Measurements from ENCODE around the gene MARF1. TPM values are rescaled to one million over a fixed set of nuclear protein-coding genes. Genes with fewer than 3 reads are reported as not detected.

MARF1 gene
- total RNA-seq, 2 donors from 2014 or later: 53.0 to 71.6 TPM

DNA sequence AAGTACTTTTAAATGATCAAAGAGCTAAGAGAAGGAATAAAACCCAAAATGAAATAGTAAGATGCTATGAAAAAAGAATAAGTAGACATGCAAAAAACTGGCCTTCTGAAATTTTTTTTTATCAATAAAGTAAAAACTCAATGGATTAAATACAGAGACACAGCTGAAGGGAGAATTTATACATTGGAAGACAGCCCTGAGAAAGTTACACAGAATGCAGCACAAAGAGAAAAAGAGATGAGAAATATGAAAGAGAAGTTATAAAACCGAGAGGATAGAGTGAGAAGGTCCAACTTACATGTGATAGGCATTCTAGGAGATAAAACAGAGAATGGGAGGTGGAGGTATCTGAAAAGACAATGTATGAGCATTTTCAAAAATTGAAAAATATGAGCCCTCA is 57.0 kb downstream of the MARF1 start:
- TF ChIP-seq, protein P1, sequence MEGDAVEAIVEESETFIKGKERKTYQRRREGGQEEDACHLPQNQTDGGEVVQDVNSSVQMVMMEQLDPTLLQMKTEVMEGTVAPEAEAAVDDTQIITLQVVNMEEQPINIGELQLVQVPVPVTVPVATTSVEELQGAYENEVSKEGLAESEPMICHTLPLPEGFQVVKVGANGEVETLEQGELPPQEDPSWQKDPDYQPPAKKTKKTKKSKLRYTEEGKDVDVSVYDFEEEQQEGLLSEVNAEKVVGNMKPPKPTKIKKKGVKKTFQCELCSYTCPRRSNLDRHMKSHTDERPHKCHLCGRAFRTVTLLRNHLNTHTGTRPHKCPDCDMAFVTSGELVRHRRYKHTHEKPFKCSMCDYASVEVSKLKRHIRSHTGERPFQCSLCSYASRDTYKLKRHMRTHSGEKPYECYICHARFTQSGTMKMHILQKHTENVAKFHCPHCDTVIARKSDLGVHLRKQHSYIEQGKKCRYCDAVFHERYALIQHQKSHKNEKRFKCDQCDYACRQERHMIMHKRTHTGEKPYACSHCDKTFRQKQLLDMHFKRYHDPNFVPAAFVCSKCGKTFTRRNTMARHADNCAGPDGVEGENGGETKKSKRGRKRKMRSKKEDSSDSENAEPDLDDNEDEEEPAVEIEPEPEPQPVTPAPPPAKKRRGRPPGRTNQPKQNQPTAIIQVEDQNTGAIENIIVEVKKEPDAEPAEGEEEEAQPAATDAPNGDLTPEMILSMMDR (IDR thresholded peaks at IDR 0.05): no peak
- Histone ChIP-seq H3K9me3 (no peaks in the 10 kb centered on the region), H3K4me1 (no peaks in the 10 kb centered on the region), H3K27ac (no peak overlapping the region), H3K27me3 (no peaks in the 10 kb centered on the region), H3K9ac (ENCODE audit: low read depth in 2 of 2, low read length in 2 of 2) (no peak overlapping the region), H3K36me3 (no peaks in the 10 kb centered on the region), H3K4me3 (no peak overlapping the region)
- no peak for DNase-seq
- intact Hi-C loops (cut with DNase I): no loop called here

DNA sequence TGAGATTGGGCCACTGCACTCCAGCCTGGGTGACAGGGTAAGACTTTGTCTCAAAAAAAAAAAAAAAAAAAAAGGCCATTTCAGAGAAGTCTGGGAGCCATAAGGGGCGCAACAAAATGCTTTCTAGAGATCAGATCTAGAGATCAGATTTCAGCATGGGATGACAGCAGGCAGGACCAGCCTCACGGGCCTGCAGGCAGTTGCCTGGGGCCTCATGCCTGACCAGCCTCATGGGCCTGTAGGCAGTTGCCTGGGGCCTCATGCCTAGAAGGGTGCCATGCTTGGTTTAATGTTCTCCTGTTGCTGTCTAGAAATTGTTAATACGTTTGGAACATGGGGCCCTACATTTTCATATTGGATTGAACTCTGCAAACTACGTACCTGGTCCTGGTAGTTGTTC is 59.4 kb downstream of the MARF1 start:
- Histone ChIP-seq H3K9me3 (no peaks in the 10 kb centered on the region), H3K27ac (no peak overlapping the region), H3K27me3 (no peaks in the 10 kb centered on the region), H3K4me3 (no peak overlapping the region), H3K36me3 (no peaks in the 10 kb centered on the region), H3K4me1 (no peaks in the 10 kb centered on the region), H3K9ac (ENCODE audit: low read depth in 2 of 2, low read length in 2 of 2) (no peak overlapping the region)
- no peak for DNase-seq
- TF ChIP-seq, protein P1 (IDR thresholded peaks at IDR 0.05): no peak
- intact Hi-C loops (cut with DNase I): no loop called here

DNA sequence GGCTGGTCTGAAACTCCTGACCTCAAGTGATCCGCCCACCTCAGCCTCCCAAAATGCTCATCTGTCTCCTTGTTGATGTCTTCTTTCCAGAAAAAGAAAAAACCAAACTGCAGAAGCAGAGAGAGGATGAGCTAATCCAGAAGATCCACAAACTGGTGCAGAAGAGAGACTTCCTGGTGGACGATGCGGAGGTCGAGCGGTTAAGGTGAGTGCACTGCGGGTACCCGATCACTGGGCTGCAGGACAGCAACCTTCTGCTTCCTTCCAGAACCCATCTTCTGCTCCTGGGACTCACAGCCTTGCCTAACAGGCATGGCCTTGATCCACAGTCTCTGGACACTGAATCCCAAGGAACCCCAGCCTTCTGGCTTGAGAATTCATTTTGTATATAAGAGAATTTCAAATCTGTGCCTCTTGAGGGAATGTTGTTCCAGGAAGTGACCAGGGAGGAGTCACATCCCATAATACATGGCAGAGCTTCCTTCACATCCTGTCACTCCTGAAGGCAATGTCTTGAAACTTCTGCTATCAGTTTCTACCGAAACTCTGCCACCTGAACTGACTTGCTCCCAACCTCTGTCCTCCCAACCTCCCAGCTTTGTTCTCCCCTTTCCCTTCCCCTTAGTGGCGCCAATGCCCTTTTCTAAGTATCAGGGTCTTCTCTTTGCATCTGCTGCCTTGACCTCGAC is 61.7 kb downstream of the MARF1 start:
- Histone ChIP-seq H3K36me3 (no peaks in the 10 kb centered on the region), H3K4me1 (peaks cover 3% of the 10 kb centered on the region), H3K4me3 (no peak overlapping the region), H3K9ac (ENCODE audit: low read depth in 2 of 2, low read length in 2 of 2) (no peak overlapping the region), H3K9me3 (no peaks in the 10 kb centered on the region), H3K27ac (peak overlapping the region; percentile 17), H3K27me3 (no peaks in the 10 kb centered on the region)
- DNase-seq: no peak
- TF ChIP-seq, protein P1 (IDR thresholded peaks at IDR 0.05): no peak
- intact Hi-C loops (cut with DNase I): no loop called here

DNA sequence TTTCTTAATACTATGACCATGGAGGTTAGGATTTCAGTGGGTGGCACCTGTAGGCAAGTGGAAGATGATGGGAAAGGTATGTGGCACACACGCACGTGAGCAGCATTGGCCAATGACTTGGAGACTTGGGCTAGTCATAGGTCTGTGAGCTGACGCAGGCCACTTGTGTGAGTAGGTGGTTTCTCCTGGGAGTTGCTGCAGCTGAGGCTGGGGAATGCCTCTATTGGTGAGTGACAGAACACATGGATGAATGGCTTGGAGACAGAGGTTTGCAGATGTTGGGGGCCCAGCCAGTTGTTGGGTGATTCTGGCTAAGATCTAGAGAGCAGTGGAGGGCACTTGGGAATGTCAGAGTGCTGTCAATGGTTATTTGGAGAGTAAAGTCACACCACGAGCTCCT is 64.1 kb downstream of the MARF1 start:
- H3K36me3 ChIP-seq: no peaks in the 10 kb centered on the region
- DNase-seq: no peak
- H3K4me1 ChIP-seq: peaks cover 3% of the 10 kb centered on the region
- intact Hi-C loops (cut with DNase I): no loop called here
- no peak overlapping the region for H3K4me3 ChIP-seq
- no peak overlapping the region for H3K9ac ChIP-seq (ENCODE audit: low read depth in 2 of 2, low read length in 2 of 2)
- no peaks in the 10 kb centered on the region for H3K9me3 ChIP-seq
- H3K27me3 ChIP-seq: no peaks in the 10 kb centered on the region
- TF ChIP-seq, protein P1 (IDR thresholded peaks at IDR 0.05): no peak
- no peak overlapping the region for H3K27ac ChIP-seq

DNA sequence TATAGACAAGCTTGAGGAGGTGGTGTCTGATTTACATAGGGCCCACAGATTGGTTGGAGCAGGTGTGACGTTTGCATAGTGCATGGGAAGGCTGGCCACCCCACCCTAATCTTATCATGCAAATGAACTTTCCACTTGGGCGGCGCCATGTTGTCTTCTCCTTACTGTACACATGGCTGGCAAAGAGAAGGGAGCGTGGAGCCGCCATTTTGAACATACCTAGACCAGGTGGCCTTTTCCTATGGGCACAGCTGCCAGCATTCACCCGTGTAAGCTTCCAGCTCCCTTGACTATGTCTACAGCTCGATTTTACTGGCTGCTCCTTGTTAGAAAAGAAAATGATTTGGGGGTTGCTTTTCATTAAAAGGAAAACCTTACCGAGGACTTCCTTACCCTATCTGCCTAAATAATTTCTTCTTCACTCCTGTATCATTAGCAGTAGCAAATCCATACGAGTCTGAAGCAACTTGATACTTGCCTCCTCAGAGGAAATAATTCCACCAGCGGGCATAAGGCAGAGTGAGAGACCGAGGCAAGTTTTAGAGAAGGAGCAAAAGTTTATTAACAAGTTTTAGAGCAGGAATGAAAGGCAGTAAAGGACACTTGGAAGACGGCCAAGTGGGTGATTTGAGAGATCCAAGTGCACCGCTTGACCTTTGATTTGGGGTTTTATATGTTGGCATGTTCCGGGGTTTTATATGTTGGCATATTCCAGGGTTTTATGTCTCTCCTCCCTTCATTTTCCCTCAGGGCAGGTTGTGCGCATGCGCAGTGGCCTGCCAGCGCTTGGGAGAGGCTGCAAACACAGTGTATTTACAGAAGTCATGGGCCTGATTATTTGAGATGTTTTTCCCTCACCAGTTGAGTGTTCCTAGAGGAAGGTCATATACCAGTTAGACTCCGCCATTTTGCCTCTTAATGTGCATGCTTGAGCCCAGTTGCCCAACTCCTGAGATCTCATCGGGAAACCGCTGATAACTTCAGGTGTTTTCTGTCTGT is 65.7 kb downstream of the MARF1 start:
- intact Hi-C loops (cut with DNase I): no loop called here
- H3K4me1 ChIP-seq: peaks cover 3% of the 10 kb centered on the region
- H3K9me3 ChIP-seq: no peaks in the 10 kb centered on the region
- H3K9ac ChIP-seq (ENCODE audit: low read depth in 2 of 2, low read length in 2 of 2): peak overlapping the region in 1 of 2 donors; percentile 44
- H3K36me3 ChIP-seq: no peaks in the 10 kb centered on the region
- peak overlapping the region; percentile 13 for H3K4me3 ChIP-seq
- peak overlapping the region; percentile 90 for H3K27ac ChIP-seq
- no peaks in the 10 kb centered on the region for H3K27me3 ChIP-seq
- DNase-seq: peak; percentile 96
- TF ChIP-seq, protein P1 (IDR thresholded peaks at IDR 0.05): no peak
